Nephron (organoid): ENCODE data around the gene ADCK1.

Experiments used
- H3K27ac Mint-ChIP-seq, 3 experiments: 2 replicates each; pipeline ENCODE4 v1.8.0; 2020; ENCODE audit warnings: mixed read lengths in 3 of 3, mild to moderate bottlenecking in 2 of 3, moderate library complexity in 1 of 3
- H3K27me3 Mint-ChIP-seq: 2 replicates; pipeline ENCODE4 v1.8.0; 2021; ENCODE audit warnings: low read depth, mild to moderate bottlenecking, moderate library complexity, mixed read lengths
- H3K36me3 Mint-ChIP-seq: 2 replicates; pipeline ENCODE4 v1.8.0; 2020; ENCODE audit warnings: low read depth, mixed read lengths
- H3K4me1 Mint-ChIP-seq: 2 replicates; pipeline ENCODE4 v1.8.0; 2020; ENCODE audit warnings: mixed read lengths
- H3K4me3 Mint-ChIP-seq, 3 experiments: 2 replicates each; pipeline ENCODE4 v1.8.0; 2020; ENCODE audit warnings: mild to moderate bottlenecking in 3 of 3, mixed read lengths in 3 of 3, moderate library complexity in 2 of 3
- H3K9me3 Mint-ChIP-seq: 2 replicates; pipeline ENCODE4 v1.8.0; 2020; ENCODE audit warnings: mixed read lengths
- TF ChIP-seq, protein P1 (sequence below), 3 experiments: fragments of 200-600 bp; sonication (generic); IDR thresholded peaks; one replicate each; pipeline ENCODE4 v1.5.0; 2021; ENCODE audit warnings: antibody characterized with exemption in 3 of 3; ENCODE audit not compliant: unreplicated experiment in 3 of 3

Gene ADCK1

DNA sequence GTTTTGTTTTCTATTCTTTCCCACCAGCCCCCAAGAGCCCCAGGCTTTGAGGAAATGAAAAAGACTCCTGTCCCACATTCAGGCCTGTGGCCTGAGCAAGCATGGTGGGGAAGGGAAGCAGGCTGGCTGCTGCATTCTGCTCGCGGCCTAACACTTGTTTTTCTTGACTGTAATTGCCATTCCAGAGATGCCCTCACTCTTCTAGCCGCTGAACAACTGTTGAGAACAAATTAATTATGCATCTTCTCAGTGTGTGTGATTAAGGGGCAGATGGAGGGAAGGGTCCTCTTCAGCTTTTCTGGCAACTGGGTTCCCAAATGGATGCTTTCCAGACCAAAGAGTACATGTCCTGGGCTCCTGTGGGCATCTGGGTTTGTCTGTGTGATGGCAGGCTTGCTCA is 43.3 kb downstream of the ADCK1 start:
- TF ChIP-seq, protein P1, sequence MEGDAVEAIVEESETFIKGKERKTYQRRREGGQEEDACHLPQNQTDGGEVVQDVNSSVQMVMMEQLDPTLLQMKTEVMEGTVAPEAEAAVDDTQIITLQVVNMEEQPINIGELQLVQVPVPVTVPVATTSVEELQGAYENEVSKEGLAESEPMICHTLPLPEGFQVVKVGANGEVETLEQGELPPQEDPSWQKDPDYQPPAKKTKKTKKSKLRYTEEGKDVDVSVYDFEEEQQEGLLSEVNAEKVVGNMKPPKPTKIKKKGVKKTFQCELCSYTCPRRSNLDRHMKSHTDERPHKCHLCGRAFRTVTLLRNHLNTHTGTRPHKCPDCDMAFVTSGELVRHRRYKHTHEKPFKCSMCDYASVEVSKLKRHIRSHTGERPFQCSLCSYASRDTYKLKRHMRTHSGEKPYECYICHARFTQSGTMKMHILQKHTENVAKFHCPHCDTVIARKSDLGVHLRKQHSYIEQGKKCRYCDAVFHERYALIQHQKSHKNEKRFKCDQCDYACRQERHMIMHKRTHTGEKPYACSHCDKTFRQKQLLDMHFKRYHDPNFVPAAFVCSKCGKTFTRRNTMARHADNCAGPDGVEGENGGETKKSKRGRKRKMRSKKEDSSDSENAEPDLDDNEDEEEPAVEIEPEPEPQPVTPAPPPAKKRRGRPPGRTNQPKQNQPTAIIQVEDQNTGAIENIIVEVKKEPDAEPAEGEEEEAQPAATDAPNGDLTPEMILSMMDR (IDR thresholded peaks at IDR 0.05; ENCODE audit: unreplicated experiment in 3 of 3): no peak
- peaks cover 5% of the 10 kb centered on the region for H3K4me1 Mint-ChIP-seq

GRCh38 chr14:77843651-77844050 is 43.7 kb downstream of the ADCK1 start:
- Mint-ChIP-seq H3K9me3 (no peaks in the 10 kb centered on the region), H3K4me3 (no peak overlapping the region), H3K36me3 (peaks cover 5% of the 10 kb centered on the region), H3K27me3 (peaks cover 4% of the 10 kb centered on the region), H3K27ac (no peak overlapping the region), H3K4me1 (peaks cover 5% of the 10 kb centered on the region)
- TF ChIP-seq, protein P1 (IDR thresholded peaks at IDR 0.05; ENCODE audit: unreplicated experiment in 3 of 3): no peak

More for the DNA sequence above, 43.3 kb downstream of the ADCK1 start:
- Mint-ChIP-seq H3K36me3 (peaks cover 5% of the 10 kb centered on the region), H3K9me3 (no peaks in the 10 kb centered on the region), H3K27me3 (peaks cover 4% of the 10 kb centered on the region), H3K4me3 (no peak overlapping the region), H3K27ac (no peak overlapping the region)

DNA sequence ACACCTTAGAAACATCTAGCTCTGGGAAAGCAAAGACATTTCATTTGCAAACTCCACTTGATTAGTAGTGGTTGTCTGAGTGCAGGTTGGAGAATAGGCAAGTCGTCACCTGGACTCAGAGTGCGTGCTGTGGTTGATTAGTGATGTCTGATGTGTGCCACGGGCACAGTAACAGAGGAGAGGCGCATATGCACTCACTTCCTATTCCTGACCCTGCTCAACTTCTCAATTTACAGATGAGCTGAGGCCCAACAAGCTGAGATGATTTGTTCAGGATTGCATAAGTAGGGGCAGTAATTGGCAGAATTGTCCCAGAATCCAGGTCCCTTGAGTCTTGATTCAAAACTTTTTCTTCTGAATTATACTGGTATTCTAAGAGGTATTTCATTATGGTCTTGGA is 44.9 kb downstream of the ADCK1 start:
- H3K27me3 Mint-ChIP-seq: peaks cover 4% of the 10 kb centered on the region
- no peaks in the 10 kb centered on the region for H3K9me3 Mint-ChIP-seq
- no peak overlapping the region for H3K27ac Mint-ChIP-seq
- H3K4me1 Mint-ChIP-seq: no peaks in the 10 kb centered on the region
- TF ChIP-seq, protein P1 (IDR thresholded peaks at IDR 0.05; ENCODE audit: unreplicated experiment in 3 of 3): no peak
- no peak overlapping the region for H3K4me3 Mint-ChIP-seq
- H3K36me3 Mint-ChIP-seq: no peaks in the 10 kb centered on the region

- peaks cover 1% of the 10 kb centered on the region for H3K9me3 Mint-ChIP-seq
- peaks cover 4% of the 10 kb centered on the region for H3K27me3 Mint-ChIP-seq
- H3K4me1 Mint-ChIP-seq: no peaks in the 10 kb centered on the region
- no peak overlapping the region for H3K27ac Mint-ChIP-seq
- H3K36me3 Mint-ChIP-seq: no peaks in the 10 kb centered on the region
- TF ChIP-seq, protein P1 (IDR thresholded peaks at IDR 0.05; ENCODE audit: unreplicated experiment in 3 of 3): no peak
- H3K4me3 Mint-ChIP-seq: no peak overlapping the region
Observed at GRCh38 chr14:77848031-77848430, 48.1 kb downstream of the ADCK1 start.

- Mint-ChIP-seq H3K27me3 (peaks cover 4% of the 10 kb centered on the region), H3K4me1 (no peaks in the 10 kb centered on the region), H3K36me3 (peaks cover 4% of the 10 kb centered on the region), H3K4me3 (no peak overlapping the region), H3K9me3 (peaks cover 4% of the 10 kb centered on the region), H3K27ac (no peak overlapping the region)
- TF ChIP-seq, protein P1 (IDR thresholded peaks at IDR 0.05; ENCODE audit: unreplicated experiment in 3 of 3): no peak
Observed at GRCh38 chr14:77849711-77850110, 49.8 kb downstream of the ADCK1 start.

- Mint-ChIP-seq H3K27ac (no peak overlapping the region), H3K4me3 (no peak overlapping the region), H3K9me3 (peaks cover 4% of the 10 kb centered on the region), H3K36me3 (peaks cover 4% of the 10 kb centered on the region), H3K27me3 (no peaks in the 10 kb centered on the region), H3K4me1 (no peaks in the 10 kb centered on the region)
- TF ChIP-seq, protein P1 (IDR thresholded peaks at IDR 0.05; ENCODE audit: unreplicated experiment in 3 of 3): no peak
Observed at GRCh38 chr14:77853919-77854318, 54.0 kb downstream of the ADCK1 start.
